HepG2 (cell line): Measurements from ENCODE around the gene DAB1. TPM values are rescaled to one million over a fixed set of nuclear protein-coding genes. Genes with fewer than 3 reads are reported as not detected.

Experiments
- HCFC1 ChIP-seq: fragments of 150-350 bp; IDR thresholded peaks from 2 replicates; pipeline ENCODE4 v1.6.1; 2014; ENCODE audit warnings: low read depth, low read length
- MEIS2 ChIP-seq: sonication (generic); formaldehyde crosslinking; IDR thresholded peaks from 2 replicates; pipeline ENCODE4 v1.9.0; 2021; ENCODE audit warnings: mild to moderate bottlenecking, missing genetic modification reagents
- MTA3 ChIP-seq: sonication (generic); formaldehyde crosslinking; IDR thresholded peaks from 2 replicates; pipeline ENCODE4 v1.4.0; 2020; ENCODE audit warnings: missing genetic modification reagents
- NFIB ChIP-seq: sonication (generic); formaldehyde crosslinking; IDR thresholded peaks from 2 replicates; pipeline ENCODE4 v1.9.0; 2021; ENCODE audit warnings: missing genetic modification reagents, mild to moderate bottlenecking, borderline replicate concordance
- NFKB2 ChIP-seq: sonication (generic); formaldehyde crosslinking; IDR thresholded peaks from 2 replicates; pipeline ENCODE4 v1.4.0; 2020; ENCODE audit warnings: missing genetic modification reagents, borderline replicate concordance
- RORA ChIP-seq: sonication (generic); formaldehyde crosslinking; IDR thresholded peaks from 2 replicates; pipeline ENCODE4 v1.5.0; 2020; ENCODE audit warnings: mild to moderate bottlenecking, missing genetic modification reagents, moderate library complexity
- TAF1 ChIP-seq: sonication (generic); formaldehyde crosslinking; IDR thresholded peaks from 2 replicates; pipeline ENCODE4 v1.4.0; 2020; ENCODE audit warnings: missing genetic modification reagents
- ZFY ChIP-seq: sonication (generic); formaldehyde crosslinking; IDR thresholded peaks from 2 replicates; pipeline ENCODE4 v1.4.0; 2020; ENCODE audit warnings: missing genetic modification reagents
- ZNF234 ChIP-seq: sonication (generic); formaldehyde crosslinking; conservative IDR thresholded peaks from 2 replicates; pipeline ENCODE4 v1.5.1; 2020; ENCODE audit warnings: mild to moderate bottlenecking, missing genetic modification reagents
- ZNF788 ChIP-seq: sonication (generic); formaldehyde crosslinking; IDR thresholded peaks from 2 replicates; pipeline ENCODE4 v1.5.0; 2020; ENCODE audit warnings: mild to moderate bottlenecking, missing genetic modification reagents, borderline replicate concordance
- polyA plus RNA-seq, 8 experiments: library from polyadenylated mRNA; depleted of rRNA in 3 of 8; stranded (reverse) in 7 of 8; unstranded in 1 of 8; fragments of >200 nt; fragmentation: Illumina TruSeq in 4 of 8; extraction: Trizol in 4 of 8; gene quantifications; 2 replicates each; pipeline versions ENCODE4 v1.2.1 to v1.2.3, GENCODE V29; 2011 to 2016; ENCODE audit warnings: low read depth in 4 of 8, missing spikeins in 1 of 8, mixed read lengths in 1 of 8; ENCODE audit not compliant: insufficient read depth in 1 of 8
- total RNA-seq, 5 experiments: library from RNA; depleted of rRNA; stranded (reverse); fragments of >200 nt; fragmentation: Illumina TruSeq; extraction: Trizol; gene quantifications; 2 replicates each; pipeline ENCODE4 v1.2.3, GENCODE V29; 2016; ENCODE audit warnings: low read depth in 1 of 5
- TF ChIP-seq, protein P1 (sequence below): sonication (generic); formaldehyde crosslinking; IDR thresholded peaks from 2 replicates; pipeline ENCODE4 v1.4.0; 2020; ENCODE audit warnings: missing genetic modification reagents
- TF ChIP-seq, protein P2 (sequence below), 2 experiments: fragments of 450-650 bp in 1 of 2; sonication (generic) in 1 of 2; formaldehyde crosslinking in 1 of 2; IDR thresholded peaks; 2 replicates each; pipeline versions ENCODE4 v1.6.1 to v1.8.0; 2016 to 2022; ENCODE audit warnings: antibody characterized with exemption in 1 of 2, mild to moderate bottlenecking in 1 of 2, missing genetic modification reagents in 1 of 2
- TF ChIP-seq, protein P3 (sequence below): sonication (generic); formaldehyde crosslinking; IDR thresholded peaks from 2 replicates; pipeline ENCODE4 v1.5.0; 2020; ENCODE audit warnings: missing genetic modification reagents, mild to moderate bottlenecking, borderline replicate concordance
- TF ChIP-seq, protein P4 (sequence below): IDR thresholded peaks from 2 replicates; pipeline ENCODE4 v1.6.1; 2016

Gene DAB1
- total and polyA plus RNA-seq, 2 of the 13 experiments (the other 11 are each of a cell fraction or from before 2014, with no cell fraction given), result 0.04 to 0.13 TPM

DNA sequence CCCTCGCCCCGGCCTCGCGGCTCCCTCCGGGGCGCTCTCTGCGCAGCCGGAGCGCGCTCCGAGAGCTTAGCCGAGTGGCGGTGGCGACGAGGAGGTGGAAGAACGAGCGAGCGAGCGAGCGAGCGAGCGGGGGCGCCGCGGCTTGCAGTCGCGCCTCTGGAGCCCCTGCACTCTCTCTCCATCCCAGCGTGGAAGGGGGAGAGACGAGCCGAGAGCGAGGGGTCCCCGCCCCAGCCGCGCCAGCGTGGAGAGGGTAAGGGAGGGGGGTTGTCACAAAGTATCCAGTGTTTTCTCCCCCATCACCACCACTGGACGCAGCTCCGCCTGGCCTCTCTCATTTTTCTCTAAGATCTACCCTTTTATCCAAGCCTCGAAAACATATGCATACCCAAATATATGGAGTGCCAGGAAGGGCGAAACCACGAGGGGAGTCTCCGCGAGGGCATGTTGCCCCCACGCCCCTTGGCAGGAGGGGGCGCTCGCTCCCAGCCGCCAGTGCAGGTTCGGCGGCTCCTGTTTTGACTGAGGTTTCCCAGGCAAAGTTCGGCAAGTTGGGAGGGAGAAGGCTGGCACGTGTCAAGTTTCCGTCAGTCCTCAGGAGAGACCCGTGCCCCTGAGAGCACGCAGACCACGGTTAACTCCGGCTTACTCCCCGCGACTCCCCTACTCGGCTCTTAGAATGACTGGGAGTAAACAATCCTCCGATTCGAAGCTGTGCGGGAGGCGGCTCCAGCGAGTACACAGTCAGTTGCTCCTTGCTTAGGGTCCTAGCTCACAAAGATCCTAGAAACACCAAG is 569 bp upstream of the DAB1 start (continued):
- peak; percentile 58; the same call in 1 of the 2 replicates for TF ChIP-seq ZNF788 (CRISPR knock-in tag)
- TF ChIP-seq RORA (CRISPR knock-in tag), result no peak
- TF ChIP-seq, protein P1, sequence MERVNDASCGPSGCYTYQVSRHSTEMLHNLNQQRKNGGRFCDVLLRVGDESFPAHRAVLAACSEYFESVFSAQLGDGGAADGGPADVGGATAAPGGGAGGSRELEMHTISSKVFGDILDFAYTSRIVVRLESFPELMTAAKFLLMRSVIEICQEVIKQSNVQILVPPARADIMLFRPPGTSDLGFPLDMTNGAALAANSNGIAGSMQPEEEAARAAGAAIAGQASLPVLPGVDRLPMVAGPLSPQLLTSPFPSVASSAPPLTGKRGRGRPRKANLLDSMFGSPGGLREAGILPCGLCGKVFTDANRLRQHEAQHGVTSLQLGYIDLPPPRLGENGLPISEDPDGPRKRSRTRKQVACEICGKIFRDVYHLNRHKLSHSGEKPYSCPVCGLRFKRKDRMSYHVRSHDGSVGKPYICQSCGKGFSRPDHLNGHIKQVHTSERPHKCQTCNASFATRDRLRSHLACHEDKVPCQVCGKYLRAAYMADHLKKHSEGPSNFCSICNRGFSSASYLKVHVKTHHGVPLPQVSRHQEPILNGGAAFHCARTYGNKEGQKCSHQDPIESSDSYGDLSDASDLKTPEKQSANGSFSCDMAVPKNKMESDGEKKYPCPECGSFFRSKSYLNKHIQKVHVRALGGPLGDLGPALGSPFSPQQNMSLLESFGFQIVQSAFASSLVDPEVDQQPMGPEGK (CRISPR knock-in tag), result peak; percentile 74
- TF ChIP-seq NFKB2 (CRISPR knock-in tag), result peak; percentile 31; the same call in 1 of the 2 replicates
- TF ChIP-seq, protein P2, sequence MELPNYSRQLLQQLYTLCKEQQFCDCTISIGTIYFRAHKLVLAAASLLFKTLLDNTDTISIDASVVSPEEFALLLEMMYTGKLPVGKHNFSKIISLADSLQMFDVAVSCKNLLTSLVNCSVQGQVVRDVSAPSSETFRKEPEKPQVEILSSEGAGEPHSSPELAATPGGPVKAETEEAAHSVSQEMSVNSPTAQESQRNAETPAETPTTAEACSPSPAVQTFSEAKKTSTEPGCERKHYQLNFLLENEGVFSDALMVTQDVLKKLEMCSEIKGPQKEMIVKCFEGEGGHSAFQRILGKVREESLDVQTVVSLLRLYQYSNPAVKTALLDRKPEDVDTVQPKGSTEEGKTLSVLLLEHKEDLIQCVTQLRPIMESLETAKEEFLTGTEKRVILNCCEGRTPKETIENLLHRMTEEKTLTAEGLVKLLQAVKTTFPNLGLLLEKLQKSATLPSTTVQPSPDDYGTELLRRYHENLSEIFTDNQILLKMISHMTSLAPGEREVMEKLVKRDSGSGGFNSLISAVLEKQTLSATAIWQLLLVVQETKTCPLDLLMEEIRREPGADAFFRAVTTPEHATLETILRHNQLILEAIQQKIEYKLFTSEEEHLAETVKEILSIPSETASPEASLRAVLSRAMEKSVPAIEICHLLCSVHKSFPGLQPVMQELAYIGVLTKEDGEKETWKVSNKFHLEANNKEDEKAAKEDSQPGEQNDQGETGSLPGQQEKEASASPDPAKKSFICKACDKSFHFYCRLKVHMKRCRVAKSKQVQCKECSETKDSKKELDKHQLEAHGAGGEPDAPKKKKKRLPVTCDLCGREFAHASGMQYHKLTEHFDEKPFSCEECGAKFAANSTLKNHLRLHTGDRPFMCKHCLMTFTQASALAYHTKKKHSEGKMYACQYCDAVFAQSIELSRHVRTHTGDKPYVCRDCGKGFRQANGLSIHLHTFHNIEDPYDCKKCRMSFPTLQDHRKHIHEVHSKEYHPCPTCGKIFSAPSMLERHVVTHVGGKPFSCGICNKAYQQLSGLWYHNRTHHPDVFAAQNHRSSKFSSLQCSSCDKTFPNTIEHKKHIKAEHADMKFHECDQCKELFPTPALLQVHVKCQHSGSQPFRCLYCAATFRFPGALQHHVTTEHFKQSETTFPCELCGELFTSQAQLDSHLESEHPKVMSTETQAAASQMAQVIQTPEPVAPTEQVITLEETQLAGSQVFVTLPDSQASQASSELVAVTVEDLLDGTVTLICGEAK (IDR thresholded peaks at IDR 0.05), result no peak
- TF ChIP-seq, protein P2 (CRISPR knock-in tag; IDR thresholded peaks at IDR 0.05), result peak; percentile 48; the same call in 1 of the 2 replicates
- TF ChIP-seq MEIS2, result no peak
- TF ChIP-seq, protein P3, sequence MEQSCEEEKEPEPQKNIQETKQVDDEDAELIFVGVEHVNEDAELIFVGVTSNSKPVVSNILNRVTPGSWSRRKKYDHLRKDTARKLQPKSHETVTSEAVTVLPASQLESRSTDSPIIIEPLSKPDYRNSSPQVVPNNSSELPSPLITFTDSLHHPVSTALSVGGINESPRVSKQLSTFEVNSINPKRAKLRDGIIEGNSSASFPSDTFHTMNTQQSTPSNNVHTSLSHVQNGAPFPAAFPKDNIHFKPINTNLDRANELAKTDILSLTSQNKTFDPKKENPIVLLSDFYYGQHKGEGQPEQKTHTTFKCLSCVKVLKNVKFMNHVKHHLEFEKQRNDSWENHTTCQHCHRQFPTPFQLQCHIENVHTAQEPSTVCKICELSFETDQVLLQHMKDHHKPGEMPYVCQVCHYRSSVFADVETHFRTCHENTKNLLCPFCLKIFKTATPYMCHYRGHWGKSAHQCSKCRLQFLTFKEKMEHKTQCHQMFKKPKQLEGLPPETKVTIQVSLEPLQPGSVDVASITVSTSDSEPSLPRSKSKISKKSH (CRISPR knock-in tag), result 0 out of 2 replicates have a peak, but pooled peaks have one; percentile 31
- TF ChIP-seq NFIB, result no peak
- TF ChIP-seq ZFY (CRISPR knock-in tag), result no peak
- TF ChIP-seq TAF1, result no peak
- TF ChIP-seq MTA3 (CRISPR knock-in tag), result no peak
- no peak for TF ChIP-seq ZNF234 (CRISPR knock-in tag)
- no peak for TF ChIP-seq HCFC1
- TF ChIP-seq, protein P4, sequence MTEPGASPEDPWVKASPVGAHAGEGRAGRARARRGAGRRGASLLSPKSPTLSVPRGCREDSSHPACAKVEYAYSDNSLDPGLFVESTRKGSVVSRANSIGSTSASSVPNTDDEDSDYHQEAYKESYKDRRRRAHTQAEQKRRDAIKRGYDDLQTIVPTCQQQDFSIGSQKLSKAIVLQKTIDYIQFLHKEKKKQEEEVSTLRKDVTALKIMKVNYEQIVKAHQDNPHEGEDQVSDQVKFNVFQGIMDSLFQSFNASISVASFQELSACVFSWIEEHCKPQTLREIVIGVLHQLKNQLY (CRISPR knock-in tag), result no peak
